ENCODE measurements around the gene ARSD.

DNA sequence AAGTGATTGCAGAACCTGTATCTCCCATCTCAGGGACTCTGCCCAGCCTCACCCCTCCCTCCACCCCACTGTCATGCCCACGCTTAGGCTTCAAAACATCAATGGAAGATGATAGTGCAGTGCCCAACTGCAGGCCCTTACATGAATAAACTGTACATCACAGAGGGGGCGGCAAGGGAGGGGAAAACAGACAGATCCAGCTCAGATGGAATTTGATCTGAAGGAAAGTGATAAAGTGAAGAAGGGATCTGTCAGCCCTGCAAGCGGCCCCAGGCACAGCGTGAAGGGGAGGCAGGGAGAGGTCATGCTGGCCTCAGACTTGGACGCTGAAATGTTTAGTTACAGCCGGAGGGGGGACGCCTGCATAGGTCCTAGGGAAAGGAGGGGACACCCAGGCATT is 61.9 kb downstream of the ARSD start:
- TF ChIP-seq CTCF (IDR thresholded peaks at IDR 0.05 in 4 of 5, conservative IDR thresholded peaks at IDR 0.05 in 1 of 5), result no peak
- no peak for TF ChIP-seq POLR2A (IDR thresholded peaks at IDR 0.05)
